SH-SY5Y (cell line): ENCODE measurements around the gene TMEM117.

Experiments
- GATA2 ChIP-seq: IDR thresholded peaks from 2 replicates; pipeline ENCODE4 v1.6.1; 2011; ENCODE audit warnings: mild to moderate bottlenecking, low read depth, low read length
- GATA3 ChIP-seq: IDR thresholded peaks from 2 replicates; pipeline ENCODE4 v1.6.1; 2011; ENCODE audit warnings: low read depth, mild to moderate bottlenecking, low read length, moderate library complexity

DNA sequence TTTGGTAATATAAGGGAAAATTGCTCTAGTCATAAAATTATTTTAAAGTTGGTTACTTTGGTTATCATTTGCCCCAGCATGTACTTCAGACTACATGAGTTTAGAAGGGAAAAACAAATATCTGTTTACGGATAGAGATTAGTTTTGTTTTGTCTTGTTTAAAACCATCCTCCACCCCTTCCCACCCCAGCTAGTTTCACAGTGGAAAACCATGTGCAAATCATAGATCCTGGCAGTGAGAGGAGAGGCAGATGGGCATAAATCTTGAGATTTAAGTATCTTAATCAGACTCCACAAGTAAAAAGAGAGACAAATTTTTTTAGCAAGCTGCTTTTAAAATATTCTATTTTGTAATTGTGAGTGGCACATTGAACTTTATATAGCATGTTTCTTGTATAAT is 424.7 kb downstream of the TMEM117 start:
- TF ChIP-seq GATA3 (no peak), GATA2 (no peak)
